Kidney (tissue), 14 donors: ENCODE measurements around the gene FHL3. TPM values are rescaled to one million over a fixed set of nuclear protein-coding genes. Genes with fewer than 3 reads are reported as not detected.

Experiments used
- DNase-seq, 5 donors: peaks; one replicate each; pipeline ENCODE4 v3.0.0-alpha.2; 2013 to 2020
- FAIRE-seq: peaks from 2 replicates; lab custom pipeline; 2012; peaks lifted over from hg19 to GRCh38; lab: Jason Lieb, UNC
- H3K27ac ChIP-seq, 2 donors: one replicate each; pipeline ENCODE4 v1.7.0; 2013; ENCODE audit warnings: low read depth in 2 of 2, low read length in 2 of 2, inconsistent platforms in 1 of 2
- H3K27me3 ChIP-seq: one replicate; pipeline ENCODE4 v1.7.1; 2013; ENCODE audit warnings: low read length, inconsistent platforms; ENCODE audit not compliant: control insufficient read depth, insufficient read depth
- H3K36me3 ChIP-seq, 3 donors: one replicate each; pipeline versions ENCODE4 v1.7.0 to v1.7.1; 2013; ENCODE audit warnings: low read length in 3 of 3, control low read depth in 1 of 3, inconsistent platforms in 1 of 3; ENCODE audit not compliant: insufficient read depth in 3 of 3, control insufficient read depth in 2 of 3
- H3K4me1 ChIP-seq, 3 donors: one replicate each; pipeline versions ENCODE4 v1.7.0 to v1.7.1; 2013; ENCODE audit warnings: low read length in 3 of 3, inconsistent platforms in 1 of 3, low read depth in 1 of 3; ENCODE audit not compliant: control insufficient read depth in 2 of 3, insufficient read depth in 2 of 3
- H3K4me3 ChIP-seq, 3 donors: one replicate each; pipeline versions ENCODE4 v1.7.0 to v1.8.1; 2013; ENCODE audit warnings: low read length in 3 of 3, control low read depth in 1 of 3, inconsistent platforms in 1 of 3
- H3K9ac ChIP-seq, 3 donors: one replicate each; pipeline versions ENCODE4 v1.7.0 to v1.7.1; 2013; ENCODE audit warnings: low read length in 3 of 3, control low read depth in 1 of 3, inconsistent platforms in 1 of 3
- H3K9me3 ChIP-seq, 3 donors: one replicate each; pipeline versions ENCODE4 v1.7.0 to v1.7.1; 2013; ENCODE audit warnings: low read length in 3 of 3, control low read depth in 1 of 3, inconsistent platforms in 1 of 3; ENCODE audit not compliant: control insufficient read depth in 2 of 3, insufficient read depth in 1 of 3
- CTCF ChIP-seq: IDR thresholded peaks from 3 replicates; pipeline ENCODE4 v1.5.1; 2012; ENCODE audit warnings: mild to moderate bottlenecking, moderate library complexity, borderline replicate concordance; ENCODE audit not compliant: insufficient read depth; ENCODE audit errors: extremely low read depth
- intact Hi-C: fragments of 100-400 bp; cut with DNase I; formaldehyde crosslinking; loops from one replicate; pipeline ENCODE4 v1.11.1; 2022
- polyA plus RNA-seq: library from polyadenylated mRNA; stranded (reverse); fragments of 350-450 nt; fragmentation: Illumina TruSeq; extraction: RNeasy Lipid Tissue Mini Kit (QIAGEN cat#74804); gene quantifications from one replicate; pipeline ENCODE4 v1.2.3, GENCODE V29; 2014; ENCODE audit warnings: low read depth, low replicate concordance; ENCODE audit not compliant: insufficient read depth
- total RNA-seq: library from RNA; stranded (reverse); fragmentation: NEBNext Ultra II Directional; extraction: Animal tissue kit (Norgen Biotek cat#: 25700); gene quantifications from one replicate; pipeline ENCODE4 v1.2.1, GENCODE V29; 2021
- donor health status: control.
- donor health status: control.
- donor health status: control.
- donor health status: control.
- donor health status: control.
- donor health status: DM: yes; HTN: yes; CAD: no.
- donor health status: Normal renal cell carcinoma (clear cell type).

FHL3 gene
- total and polyA plus RNA-seq, 2 donors from 2014 or later = 8.2 to 19.6 TPM

DNA sequence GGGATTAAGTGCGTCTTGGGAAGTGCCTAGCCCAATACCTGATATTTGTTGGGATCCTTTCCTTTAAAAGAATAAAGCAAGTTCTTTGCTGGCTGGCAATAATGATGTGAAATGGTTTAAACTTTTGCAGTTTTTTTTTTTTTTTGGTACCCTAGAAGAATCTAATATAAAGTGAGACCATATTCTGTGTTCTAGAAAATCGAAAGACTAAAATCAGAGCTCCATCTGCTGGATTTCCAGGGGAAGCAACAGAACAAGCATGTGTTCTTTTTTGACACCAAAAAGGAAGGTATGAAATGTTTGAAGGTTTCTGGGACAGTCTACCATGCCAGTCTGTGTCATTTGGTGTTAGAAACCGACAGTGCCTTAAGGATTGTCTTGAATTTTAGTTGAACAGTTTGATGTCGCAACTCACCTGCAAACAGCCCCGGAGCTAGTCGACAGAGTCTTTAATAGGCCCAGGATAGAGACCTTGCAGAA is 13.6 kb upstream of the FHL3 start:
- Histone ChIP-seq H3K4me3 (no peak overlapping the region), H3K36me3 (peaks cover 12 to 59% (median 38%) of the 10 kb centered on the region in 3 donors), H3K27me3 (no peaks in the 10 kb centered on the region), H3K9ac (no peak overlapping the region), H3K4me1 (peaks cover 0 to 6% (median 5%) of the 10 kb centered on the region in 3 donors), H3K9me3 (no peaks in the 10 kb centered on the region), H3K27ac (no peak overlapping the region)
- TF ChIP-seq CTCF = peak; percentile 47
- DNase-seq (peak in 1 of 5 donors; percentile 57), FAIRE-seq (no peak)
- intact Hi-C loops = no loop called here

- intact Hi-C loops = no loop called here
- H3K4me1 ChIP-seq = peaks cover 0 to 14% (median 7%) of the 10 kb centered on the region in 3 donors
- no peak overlapping the region for H3K4me3 ChIP-seq
- peak overlapping the region in 1 of 3 donors; percentile 38 for H3K9ac ChIP-seq
- H3K27me3 ChIP-seq = no peaks in the 10 kb centered on the region
- peaks cover 6 to 40% (median 24%) of the 10 kb centered on the region in 3 donors for H3K36me3 ChIP-seq
- no peak for FAIRE-seq
- no peaks in the 10 kb centered on the region for H3K9me3 ChIP-seq
- no peak overlapping the region for H3K27ac ChIP-seq
- no peak for DNase-seq
- TF ChIP-seq CTCF = no peak
Observed at GRCh38 chr1:38015978-38016725, 10.8 kb upstream of the FHL3 start.

GRCh38 chr1:38014724-38015424 is 9.6 kb upstream of the FHL3 start:
- intact Hi-C loops = no loop called here
- Histone ChIP-seq H3K36me3 (peaks cover 6 to 33% (median 16%) of the 10 kb centered on the region in 3 donors), H3K4me1 (peaks cover 0 to 14% (median 7%) of the 10 kb centered on the region in 3 donors), H3K27me3 (no peaks in the 10 kb centered on the region), H3K9me3 (no peaks in the 10 kb centered on the region), H3K27ac (no peak overlapping the region), H3K9ac (no peak overlapping the region), H3K4me3 (no peak overlapping the region)
- no peak for TF ChIP-seq CTCF
- DNase-seq = no peak
- no peak for FAIRE-seq
